GM23338 (cell line): Measurements from ENCODE around the gene STX4. TPM values are rescaled to one million over a fixed set of nuclear protein-coding genes. Genes with fewer than 3 reads are reported as not detected.

Source experiments
- ATAC-seq: fragments of 200-7000 bp; cut with Tn5 transposase; 3 replicates; pipeline ENCODE4 v1.9.1; 2020
- DNase-seq: peaks from one replicate; pipeline ENCODE4 v3.0.0-alpha.2; 2015; ENCODE audit warnings: low spot score
- H2AFZ ChIP-seq: fragments of 200-600 bp; sonication (generic); 2 replicates; pipeline ENCODE4 v1.8.0; 2016; ENCODE audit warnings: antibody characterized with exemption, mild to moderate bottlenecking, moderate library complexity
- H3F3A ChIP-seq: fragments of 200-600 bp; sonication (generic); replicated peaks from 2 replicates; pipeline ENCODE4 v1.8.0; 2017; ENCODE audit warnings: antibody characterized with exemption, mixed run types, low read depth
- H3K27ac ChIP-seq: fragments of 200-600 bp; sonication (generic); 2 replicates; pipeline ENCODE4 v1.6.1; 2016; ENCODE audit warnings: low read depth
- H3K27me3 ChIP-seq: fragments of 200-600 bp; sonication (generic); 2 replicates; pipeline ENCODE4 v1.8.0; 2016; ENCODE audit warnings: mild to moderate bottlenecking, mixed run types, moderate library complexity; ENCODE audit not compliant: insufficient read depth
- H3K36me3 ChIP-seq: fragments of 200-600 bp; sonication (generic); 2 replicates; pipeline ENCODE4 v1.8.0; 2016; ENCODE audit warnings: mild to moderate bottlenecking; ENCODE audit not compliant: insufficient read depth
- H3K4me1 ChIP-seq: fragments of 200-600 bp; sonication (generic); 2 replicates; pipeline ENCODE4 v1.8.0; 2016; ENCODE audit warnings: mild to moderate bottlenecking, moderate library complexity; ENCODE audit not compliant: insufficient read depth
- H3K4me2 ChIP-seq: fragments of 200-600 bp; sonication (generic); 2 replicates; pipeline ENCODE4 v1.7.1; 2017; ENCODE audit warnings: mixed run types
- H3K4me3 ChIP-seq: fragments of 200-600 bp; sonication (generic); 2 replicates; pipeline ENCODE4 v1.6.1; 2016; ENCODE audit warnings: mixed run types
- H3K79me2 ChIP-seq: fragments of 200-600 bp; sonication (generic); replicated peaks from 2 replicates; pipeline ENCODE4 v1.8.0; 2017; ENCODE audit warnings: mild to moderate bottlenecking; ENCODE audit not compliant: insufficient read depth
- H3K9me2 ChIP-seq: fragments of 200-600 bp; sonication (generic); 2 replicates; pipeline ENCODE4 v1.8.0; 2017; ENCODE audit not compliant: insufficient read depth
- H4K20me1 ChIP-seq: fragments of 200-600 bp; sonication (generic); replicated peaks from 2 replicates; pipeline ENCODE4 v1.8.0; 2017; ENCODE audit warnings: mild to moderate bottlenecking; ENCODE audit not compliant: insufficient read depth
- H3K27ac Mint-ChIP-seq: 2 replicates; pipeline ENCODE4 v1.8.0; 2020; ENCODE audit warnings: inconsistent platforms, mild to moderate bottlenecking, moderate library complexity, mixed read lengths
- H3K27me3 Mint-ChIP-seq: 3 replicates; pipeline ENCODE4 v1.8.0; 2022; ENCODE audit warnings: low read depth, mild to moderate bottlenecking, moderate library complexity, mixed read lengths, inconsistent platforms; ENCODE audit not compliant: insufficient read depth, poor library complexity
- H3K36me3 Mint-ChIP-seq: 3 replicates; pipeline ENCODE4 v1.8.0; 2021; ENCODE audit warnings: low read depth, mild to moderate bottlenecking, inconsistent platforms, moderate library complexity, mixed read lengths
- H3K4me1 Mint-ChIP-seq: 3 replicates; pipeline ENCODE4 v1.8.0; 2020; ENCODE audit warnings: mild to moderate bottlenecking, inconsistent platforms, mixed read lengths
- H3K4me3 Mint-ChIP-seq: 3 replicates; pipeline ENCODE4 v1.8.0; 2021; ENCODE audit warnings: moderate library complexity, mild to moderate bottlenecking, inconsistent platforms, mixed read lengths
- H3K9me3 Mint-ChIP-seq: 3 replicates; pipeline ENCODE4 v1.8.0; 2020; ENCODE audit warnings: moderate library complexity, mild to moderate bottlenecking, inconsistent platforms, mixed read lengths
- CREB1 ChIP-seq: fragments of 250-450 bp; sonication (Bioruptor Pico); IDR thresholded peaks from 2 replicates; pipeline ENCODE4 v1.5.0; 2020; ENCODE audit warnings: low read depth, mild to moderate bottlenecking, moderate library complexity
- CTCF ChIP-seq, 2 experiments: fragments of 200-600 bp in 1 of 2; sonication (generic) in 1 of 2; conservative IDR thresholded peaks; 2 replicates each; pipeline versions ENCODE4 v1.5.1 to v1.6.1; 2016 to 2017; ENCODE audit warnings: antibody characterized with exemption in 2 of 2, low read depth in 2 of 2, mild to moderate bottlenecking in 2 of 2, moderate library complexity in 1 of 2
- ETS1 ChIP-seq: IDR thresholded peaks from 2 replicates; pipeline ENCODE4 v1.6.1; 2016; ENCODE audit warnings: antibody characterized with exemption
- EZH2 ChIP-seq: fragments of 200-600 bp; sonication (generic); IDR thresholded peaks from one replicate; pipeline ENCODE4 v1.8.0; 2017; ENCODE audit warnings: antibody characterized with exemption, mild to moderate bottlenecking, low read depth; ENCODE audit not compliant: unreplicated experiment
- EZH2phosphoT487 ChIP-seq: fragments of 200-600 bp; sonication (generic); IDR thresholded peaks from one replicate; pipeline ENCODE4 v1.8.1; 2018; ENCODE audit warnings: antibody characterized with exemption; ENCODE audit not compliant: unreplicated experiment
- NANOG ChIP-seq: IDR thresholded peaks from 2 replicates; pipeline ENCODE4 v1.6.1; 2016; ENCODE audit warnings: antibody characterized with exemption, borderline replicate concordance
- POLR2AphosphoS5 ChIP-seq: IDR thresholded peaks from 2 replicates; pipeline ENCODE4 v1.6.1; 2016; ENCODE audit warnings: antibody characterized with exemption, low read depth
- REST ChIP-seq: IDR thresholded peaks from one replicate; pipeline ENCODE4 v1.6.1; 2018; ENCODE audit warnings: antibody characterized with exemption; ENCODE audit not compliant: unreplicated experiment
- STAT1 ChIP-seq: IDR thresholded peaks from one replicate; pipeline ENCODE4 v1.6.1; 2016; ENCODE audit warnings: antibody characterized with exemption; ENCODE audit not compliant: unreplicated experiment
- ZNF114 ChIP-seq: fragments of 250-450 bp; sonication (Bioruptor Pico); IDR thresholded peaks from 2 replicates; pipeline ENCODE4 v1.5.0; 2020; ENCODE audit warnings: mild to moderate bottlenecking, moderate library complexity
- ZNF462 ChIP-seq: fragments of 250-450 bp; sonication (Bioruptor Pico); IDR thresholded peaks from 2 replicates; pipeline ENCODE4 v1.5.0; 2020; ENCODE audit warnings: mild to moderate bottlenecking, moderate library complexity
- polyA plus RNA-seq: library from polyadenylated mRNA; unstranded; fragments of >200 nt; fragmentation: Nextera tagmentation; extraction: Ambion mirVana; gene quantifications from 2 replicates; pipeline ENCODE4 v1.2.1, GENCODE V29; 2016
- total RNA-seq: library from RNA; depleted of rRNA; stranded (reverse); fragments of >200 nt; shearing (Covaris generic); gene quantifications from 2 replicates; pipeline ENCODE4 v1.2.3, GENCODE V29; 2014

STX4 gene
- total and polyA plus RNA-seq, 2 experiments from 2014 or later: 13.0 to 39.3 TPM

GRCh38 chr16:31084584-31085302, 51.4 kb downstream of the STX4 start:
- Histone ChIP-seq H3K27ac (no peak overlapping the region), H3K79me2 (no peaks in the 10 kb centered on the region), H4K20me1 (no peaks in the 10 kb centered on the region; the same call in 1 of the 2 replicates), H3K36me3 (no peaks in the 10 kb centered on the region), H3K9me2 (no peaks in the 10 kb centered on the region), H3K4me3 (no peak overlapping the region), H2AFZ (no peak overlapping the region), H3F3A (no peaks in the 10 kb centered on the region), H3K4me2 (no peak overlapping the region), H3K27me3 (no peaks in the 10 kb centered on the region), H3K4me1 (no peaks in the 10 kb centered on the region)
- ATAC-seq (no peak; the same call in 2 of the 3 replicates), DNase-seq (no peak)
- H3K36me3 Mint-ChIP-seq: peaks cover 25% of the 10 kb centered on the region
- no peak overlapping the region for H3K27ac Mint-ChIP-seq
- H3K27me3 Mint-ChIP-seq: peaks cover 14% of the 10 kb centered on the region
- H3K4me3 Mint-ChIP-seq: no peak overlapping the region
- peaks cover 5% of the 10 kb centered on the region; the same call in 1 of the 3 replicates for H3K4me1 Mint-ChIP-seq
- H3K9me3 Mint-ChIP-seq: no peaks in the 10 kb centered on the region
- TF ChIP-seq POLR2AphosphoS5 (no peak), ETS1 (no peak), ZNF114 (CRISPR knock-in tag) (no peak), NANOG (no peak), EZH2phosphoT487 (no peak), STAT1 (no peak), ZNF462 (no peak), CTCF (conservative IDR thresholded peaks at IDR 0.05; ENCODE audit: low read depth in 2 of 2) (no peak), REST (no peak), CREB1 (CRISPR knock-in tag) (no peak), EZH2 (no peak)
